NT2/D1 (cell line): ENCODE data around the gene GPR26.

Experiments used
- SUZ12 ChIP-seq: IDR thresholded peaks from 2 replicates; pipeline ENCODE4 v1.6.1; 2011; ENCODE audit not compliant: insufficient read length, insufficient read depth; ENCODE audit errors: extremely low read depth
- YY1 ChIP-seq: IDR thresholded peaks from 2 replicates; pipeline ENCODE4 v1.6.1; 2011; ENCODE audit not compliant: insufficient read length, insufficient read depth
- ZNF274 ChIP-seq: IDR thresholded peaks from 2 replicates; pipeline ENCODE4 v1.6.1; 2011; ENCODE audit warnings: mild to moderate bottlenecking, low read depth, low read length

GRCh38 chr10:123687758-123688157 lies 21.6 kb downstream of the GPR26 start:
- TF ChIP-seq YY1, result no peak
- no peak for TF ChIP-seq ZNF274
- TF ChIP-seq SUZ12, result no peak
